ENCODE data around the gene SARDH. TPM values are rescaled to one million over a fixed set of nuclear protein-coding genes. Genes with fewer than 3 reads are reported as not detected.

Gene SARDH
- total and polyA plus RNA-seq, 2 of the 8 experiments (the other 6 are each of a cell fraction or from before 2014, with no cell fraction given) = 6.4 to 7.4 TPM

GRCh38 chr9:133759946-133760345, 21.8 kb upstream of the SARDH start:
- DNase-seq (ENCODE audit: low read depth in 1 of 2, low spot score in 2 of 2) (peak in 1 of 2 experiments; percentile 44), FAIRE-seq (no peak)
- CTCF ChIA-PET (ENCODE audit: partially characterized antibody) = interaction anchor here (1.0 to 3.2 kb wide), 5 partner anchors 9 to 24 kb away, joined by 3 to 22 read pairs (median 3); no protein-coding TSS in a partner anchor
- no peak overlapping the region for H3K9ac ChIP-seq (replicated peaks in 1 of 4; ENCODE audit: extremely low read depth in 1 of 4, low read depth in 3 of 4, low read length in 3 of 4)
- H3K18ac ChIP-seq (ENCODE audit: extremely low read depth, low read length) = no peak overlapping the region
- no peak overlapping the region for H2BK5ac ChIP-seq (ENCODE audit: low read depth, low read length)
- H3K27me3 ChIP-seq (replicated peaks in 1 of 4; ENCODE audit: control insufficient read depth in 3 of 4, extremely low read depth in 1 of 4, insufficient read depth in 3 of 4, low read length in 3 of 4) = no peaks in the 10 kb centered on the region; a peak in 1 of 7 replicates
- H3K4me1 ChIP-seq (replicated peaks in 1 of 4; ENCODE audit: control insufficient read depth in 3 of 4, insufficient read depth in 4 of 4, low read length in 3 of 4) = no peaks in the 10 kb centered on the region; a peak in 1 of 7 replicates
- H3K79me2 ChIP-seq (ENCODE audit: control insufficient read depth in 1 of 2, insufficient read depth in 2 of 2, low read length in 2 of 2) = no peaks in the 10 kb centered on the region
- H4K91ac ChIP-seq (replicated peaks; ENCODE audit: insufficient read length, low read length) = no peak overlapping the region
- H2BK15ac ChIP-seq (ENCODE audit: low read length) = no peak overlapping the region
- H2BK20ac ChIP-seq (ENCODE audit: low read length) = no peak overlapping the region
- H4K20me1 ChIP-seq (replicated peaks in 1 of 2; ENCODE audit: control insufficient read depth in 1 of 2, insufficient read depth in 2 of 2, low read length in 2 of 2) = peaks cover 1 to 3% of the 10 kb centered on the region in 2 experiments
- H3K4ac ChIP-seq (replicated peaks; ENCODE audit: insufficient read length, low read depth, low read length) = no peak overlapping the region
- no peak overlapping the region for H4K8ac ChIP-seq (ENCODE audit: extremely low read depth, insufficient read depth, low read length)
- peaks cover 0 to 5% of the 10 kb centered on the region in 2 experiments; a peak in 1 of 4 replicates for H3K9me3 ChIP-seq (ENCODE audit: insufficient read depth in 2 of 2, low read depth in 1 of 2, low read length in 1 of 2)
- H2AK5ac ChIP-seq (ENCODE audit: low read depth, low read length) = no peak overlapping the region
- no peak overlapping the region for H3K56ac ChIP-seq (replicated peaks; ENCODE audit: insufficient read length, low read depth, low read length)
- no peaks in the 10 kb centered on the region for H3K36me3 ChIP-seq (ENCODE audit: control insufficient read depth in 2 of 4, insufficient read depth in 4 of 4, low read length in 3 of 4)
- no peak overlapping the region for H3K23ac ChIP-seq (ENCODE audit: insufficient read length)
- H2BK12ac ChIP-seq (ENCODE audit: low read depth, low read length) = no peak overlapping the region
- H2AFZ ChIP-seq (ENCODE audit: low read length) = no peak overlapping the region
- H3K27ac ChIP-seq (ENCODE audit: low read depth, low read length) = no peak overlapping the region
- H4K5ac ChIP-seq (ENCODE audit: insufficient read length, low read depth, low read length) = no peak overlapping the region
- no peaks in the 10 kb centered on the region for H3K79me1 ChIP-seq (ENCODE audit: low read depth, low read length)
- 89% methylated on average over 11 of the region's 11 CpGs; no CpG with 5 or more reads in 1 of the 2 experiments for WGBS, 2 experiments (ENCODE audit: extremely low coverage in 1 of 2, insufficient coverage in 1 of 2, insufficient read length in 1 of 2, insufficient replicate concordance in 2 of 2, low coverage in 1 of 2, low lambda C conversion rate in 2 of 2, missing lambda C conversion rate in 1 of 2)
- POLR2A ChIA-PET (ENCODE audit: partially characterized antibody) = interaction anchor here (1.3 kb wide), 1 partner anchor 10 kb away, joined by 3 read pairs; no protein-coding TSS in a partner anchor
- no peak overlapping the region for H3K4me2 ChIP-seq (ENCODE audit: insufficient read depth in 1 of 2, low read depth in 2 of 2, low read length in 2 of 2)
- no peak overlapping the region for H3K4me3 ChIP-seq (ENCODE audit: extremely low read depth in 1 of 4, insufficient read depth in 2 of 4, low read depth in 3 of 4, low read length in 4 of 4)
- no peak for TF ChIP-seq NANOG (IDR thresholded peaks at IDR 0.05; ENCODE audit: insufficient read depth, low read depth, low read length, poor library complexity, severe bottlenecking)
- TF ChIP-seq TAF7 (optimal IDR thresholded peaks at IDR 0.05; ENCODE audit: borderline replicate concordance, low read depth, low read length) = no peak
- TF ChIP-seq PHF8 (conservative IDR thresholded peaks at IDR 0.05; ENCODE audit: low read depth, low read length) = no peak
- TF ChIP-seq SP4 (IDR thresholded peaks at IDR 0.05; ENCODE audit: low read length) = no peak
- TF ChIP-seq USF2 (IDR thresholded peaks at IDR 0.05; ENCODE audit: low read length) = no peak
- TF ChIP-seq RNF2 (IDR thresholded peaks at IDR 0.05; ENCODE audit: borderline replicate concordance, low read depth, low read length, missing control alignments, poor library complexity, severe bottlenecking) = no peak
- no peak for TF ChIP-seq TBP (IDR thresholded peaks at IDR 0.05; ENCODE audit: low read depth, low read length)
- no peak for TF ChIP-seq CTBP2 (IDR thresholded peaks at IDR 0.05; ENCODE audit: borderline replicate concordance, insufficient read depth, insufficient read length, low read length)
- no peak for TF ChIP-seq CBX8 (IDR thresholded peaks at IDR 0.05; ENCODE audit: borderline replicate concordance, low read depth, low read length)
- no peak for TF ChIP-seq CREB1 (IDR thresholded peaks at IDR 0.05)
- no peak for TF ChIP-seq SRF (IDR thresholded peaks at IDR 0.05; ENCODE audit: low read depth, low read length)
- no peak for TF ChIP-seq BCL11A (IDR thresholded peaks at IDR 0.05; ENCODE audit: low read depth in 2 of 2, low read length in 2 of 2)
- H2BK120ac ChIP-seq (replicated peaks; ENCODE audit: low read depth, low read length) = no peak overlapping the region
- no peaks in the 10 kb centered on the region; the same call in 1 of the 2 replicates for H3K23me2 ChIP-seq (ENCODE audit: low read depth, low read length)
- H3K14ac ChIP-seq (ENCODE audit: insufficient read length) = no peak overlapping the region
